Measurements from ENCODE around the gene GPR61. TPM values are rescaled to one million over a fixed set of nuclear protein-coding genes. Genes with fewer than 3 reads are reported as not detected.

GPR61 gene
- not detected for total RNA-seq
- long read RNA-seq = 0 reads

- no peak for DNase-seq (ENCODE audit: low spot score)
Measured at GRCh38 chr1:109539676-109540075, at the start of gene GPR61. Gene GPR61, plus strand, starts transcription at chr1:109539872. Its CDS starts 3,151 bp downstream, at chr1:109543023.

- DNase-seq (ENCODE audit: low spot score) = no peak
Measured at GRCh38 chr1:109490029-109490933, 49.4 kb upstream of the GPR61 start.

- DNase-seq (ENCODE audit: low spot score) = no peak
Measured at GRCh38 chr1:109490934-109491302, 48.8 kb upstream of the GPR61 start.

GRCh38 chr1:109491372-109491771, 48.3 kb upstream of the GPR61 start:
- no peak for DNase-seq (ENCODE audit: low spot score)

DNA sequence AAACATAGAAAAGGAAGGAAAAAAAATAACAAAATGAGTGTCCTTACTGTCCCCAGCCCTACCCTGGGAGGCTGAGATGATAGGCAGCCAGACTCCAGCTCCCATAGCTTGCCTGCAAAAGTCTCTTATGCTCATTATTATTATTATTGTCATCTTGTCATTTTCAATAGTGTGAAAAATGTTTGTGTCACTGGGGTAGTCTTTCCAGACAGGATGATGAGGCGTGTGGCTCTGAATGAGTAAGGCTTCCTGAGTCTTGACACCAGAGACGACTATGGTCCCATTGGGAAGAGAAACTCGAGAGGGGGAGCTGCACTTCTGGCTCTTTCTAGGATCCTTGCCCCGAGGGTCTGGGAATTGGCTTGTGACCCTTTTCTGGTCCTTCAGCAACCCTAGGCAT, 46.9 kb upstream of the GPR61 start:
- DNase-seq (ENCODE audit: low spot score) = no peak

GRCh38 chr1:109493227-109493626, 46.4 kb upstream of the GPR61 start:
- DNase-seq (ENCODE audit: low spot score) = no peak

DNA sequence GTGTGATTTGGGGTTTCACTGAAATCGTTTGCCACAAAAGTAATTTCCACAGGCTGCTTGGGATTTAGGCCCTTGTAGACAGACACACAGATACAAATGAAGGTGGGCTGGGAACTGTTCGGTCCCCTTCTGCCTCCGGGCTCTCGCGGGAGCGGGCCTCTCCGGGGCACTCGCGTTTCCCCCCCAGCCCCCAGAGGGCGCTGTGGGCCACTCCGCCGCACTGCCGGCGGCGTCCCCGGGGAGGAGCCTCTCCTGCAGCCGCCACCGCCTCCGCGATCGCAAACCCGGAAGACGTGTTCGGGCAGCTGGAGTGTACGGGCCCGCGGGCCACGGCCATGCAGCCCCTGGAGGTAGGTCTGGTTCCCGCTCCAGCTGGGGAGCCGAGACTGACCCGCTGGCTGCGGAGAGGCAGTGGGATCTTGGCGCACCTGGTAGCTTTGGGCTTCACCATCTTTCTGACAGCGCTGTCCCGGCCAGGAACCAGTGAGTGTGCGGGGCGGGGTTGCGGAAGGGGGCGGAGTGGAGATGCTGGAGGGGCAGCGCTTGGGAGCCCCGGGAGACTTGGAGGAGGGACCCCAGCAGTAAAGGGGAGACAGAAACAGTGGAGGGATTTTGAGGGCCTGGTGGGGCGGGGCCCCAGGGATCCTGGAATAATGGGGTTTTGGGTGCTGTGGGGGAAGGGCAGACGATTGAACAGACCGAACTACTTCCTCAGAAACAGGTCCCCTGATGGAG, 45.7 kb upstream of the GPR61 start, which contains the start of gene CYB561D1:
Gene CYB561D1 (plus strand): TSS at position 290 of the 735 bp plus-strand sequence. CDS start 46 bp downstream, at position 336.
- peak; percentile 96 for DNase-seq (ENCODE audit: low spot score)

- DNase-seq (ENCODE audit: low spot score) = no peak
Measured at GRCh38 chr1:109495738-109496137, 43.9 kb upstream of the GPR61 start.

GRCh38 chr1:109497449-109498160, 42.1 kb upstream of the GPR61 start:
- DNase-seq (ENCODE audit: low spot score) = no peak

DNA sequence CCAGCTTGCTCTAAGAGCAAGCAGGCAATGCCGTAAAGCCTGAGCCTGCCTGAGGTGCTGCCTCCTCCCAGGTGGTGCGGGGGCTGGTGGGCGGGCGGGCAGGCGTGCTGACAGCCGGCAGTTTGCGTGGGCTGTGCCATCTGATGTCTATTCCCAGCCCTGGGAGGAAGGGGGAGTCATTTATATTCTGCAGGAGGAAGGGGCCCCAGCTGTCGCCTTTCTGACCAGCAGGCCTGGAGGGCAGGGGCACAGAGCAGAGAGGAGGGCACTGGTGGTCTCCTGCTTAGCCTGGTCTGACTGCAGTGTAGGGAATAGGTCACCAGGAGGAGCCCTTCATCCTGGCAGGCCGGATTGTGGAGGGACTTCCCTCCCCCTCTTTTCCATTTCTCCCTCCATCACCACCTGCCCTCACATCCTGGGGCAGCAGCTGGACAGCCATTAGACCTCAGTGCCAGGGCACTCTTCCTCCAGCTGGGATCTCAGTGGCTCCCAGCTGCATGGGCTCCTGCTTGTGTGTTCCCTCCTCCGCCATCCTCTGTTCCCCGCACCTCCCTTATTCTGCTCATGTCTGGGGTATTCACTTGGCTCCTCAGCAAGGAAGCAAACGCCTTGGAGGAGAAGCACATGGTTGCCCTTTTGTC, 41.4 kb upstream of the GPR61 start:
- no peak for DNase-seq (ENCODE audit: low spot score)

DNA sequence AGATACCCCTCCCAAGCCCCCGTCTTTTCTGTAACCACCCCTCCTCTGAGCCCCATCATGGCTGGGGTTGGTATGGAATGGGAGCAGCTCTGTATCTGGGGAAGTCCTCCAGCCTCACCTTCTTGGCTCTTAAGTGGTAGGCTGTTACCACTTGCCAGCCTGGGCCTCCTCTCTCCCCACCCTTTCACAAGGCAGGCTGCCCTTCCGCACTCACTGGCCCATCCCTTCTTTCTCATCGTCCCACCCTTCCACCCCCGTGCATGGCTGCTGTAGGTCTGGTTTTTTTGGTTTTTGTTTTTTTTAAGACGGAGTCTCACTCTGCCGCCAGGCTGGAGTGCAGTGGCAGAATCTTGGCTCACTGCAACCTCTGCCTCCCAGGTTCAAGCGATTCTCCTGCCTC, 40.6 kb upstream of the GPR61 start:
- no peak for DNase-seq (ENCODE audit: low spot score)

- DNase-seq (ENCODE audit: low spot score) = no peak
Measured at GRCh38 chr1:109499661-109500536, 39.8 kb upstream of the GPR61 start.

- DNase-seq (ENCODE audit: low spot score) = no peak
Measured at GRCh38 chr1:109500941-109501381, 38.7 kb upstream of the GPR61 start.

- DNase-seq (ENCODE audit: low spot score) = no peak
Measured at GRCh38 chr1:109501644-109502363, 37.9 kb upstream of the GPR61 start.

DNA sequence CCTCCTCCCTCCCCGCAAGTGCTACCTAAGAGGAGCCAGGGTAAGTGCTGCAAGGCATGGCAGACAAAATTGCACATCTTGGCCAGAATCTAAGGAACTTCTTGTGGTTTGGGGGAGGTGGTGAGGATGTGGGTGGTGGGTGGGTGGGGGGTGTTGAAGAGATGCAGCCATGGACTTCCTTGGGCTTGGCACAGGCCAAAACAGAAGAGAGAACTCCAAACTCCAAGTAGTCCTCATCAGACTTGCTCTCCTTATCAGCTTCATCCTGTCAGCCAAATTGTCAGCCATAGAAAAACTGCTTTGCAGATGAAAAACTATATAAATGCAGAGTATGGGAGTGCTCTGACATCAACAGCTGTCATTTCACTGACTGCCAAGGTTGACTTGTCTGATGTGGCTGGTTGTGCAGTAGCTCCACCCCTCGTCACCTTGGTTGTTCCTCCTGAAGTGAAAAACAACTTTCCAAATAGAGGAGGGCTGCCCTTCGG, 37.3 kb upstream of the GPR61 start:
- DNase-seq (ENCODE audit: low spot score) = no peak

DNA sequence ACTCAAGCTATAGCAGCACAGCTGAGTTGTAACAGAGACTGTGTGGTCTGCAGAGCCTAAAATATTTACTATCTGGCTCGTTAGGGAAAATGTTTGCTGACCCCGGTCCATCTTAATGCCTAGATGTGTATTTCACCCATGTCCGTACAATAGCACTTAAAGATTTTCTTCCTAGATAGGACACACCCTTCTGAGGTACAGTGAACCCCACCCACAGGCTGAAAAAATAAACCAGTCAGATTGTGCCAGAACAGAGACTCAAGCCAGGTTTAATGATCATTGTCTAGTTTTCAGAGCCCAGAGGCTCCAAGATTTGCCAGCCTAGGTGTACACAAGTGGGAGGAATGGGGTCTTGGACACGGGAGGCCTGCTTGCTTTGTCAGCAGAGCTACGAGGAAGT, 35.7 kb upstream of the GPR61 start:
- no peak for DNase-seq (ENCODE audit: low spot score)

DNA sequence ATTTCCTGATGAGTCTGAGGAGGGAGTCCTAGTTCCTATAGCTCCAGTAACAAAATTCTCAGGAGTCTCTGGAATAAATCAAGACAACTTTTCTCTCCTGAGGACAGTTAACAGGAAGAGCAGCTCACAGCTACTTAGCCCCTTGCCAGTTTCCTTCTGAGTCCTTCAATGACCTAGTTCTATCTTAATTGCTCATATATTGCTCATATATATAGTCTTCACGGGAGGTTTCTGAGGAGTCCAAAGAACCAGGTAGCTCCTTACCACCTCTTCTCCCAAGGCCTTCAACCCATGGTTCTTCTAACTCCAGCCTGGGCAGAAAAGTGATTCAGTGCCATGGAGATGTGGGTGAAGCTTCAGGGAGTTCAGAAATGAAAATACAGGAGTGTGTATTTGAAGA, 34.7 kb upstream of the GPR61 start:
- DNase-seq (ENCODE audit: low spot score) = no peak

DNA sequence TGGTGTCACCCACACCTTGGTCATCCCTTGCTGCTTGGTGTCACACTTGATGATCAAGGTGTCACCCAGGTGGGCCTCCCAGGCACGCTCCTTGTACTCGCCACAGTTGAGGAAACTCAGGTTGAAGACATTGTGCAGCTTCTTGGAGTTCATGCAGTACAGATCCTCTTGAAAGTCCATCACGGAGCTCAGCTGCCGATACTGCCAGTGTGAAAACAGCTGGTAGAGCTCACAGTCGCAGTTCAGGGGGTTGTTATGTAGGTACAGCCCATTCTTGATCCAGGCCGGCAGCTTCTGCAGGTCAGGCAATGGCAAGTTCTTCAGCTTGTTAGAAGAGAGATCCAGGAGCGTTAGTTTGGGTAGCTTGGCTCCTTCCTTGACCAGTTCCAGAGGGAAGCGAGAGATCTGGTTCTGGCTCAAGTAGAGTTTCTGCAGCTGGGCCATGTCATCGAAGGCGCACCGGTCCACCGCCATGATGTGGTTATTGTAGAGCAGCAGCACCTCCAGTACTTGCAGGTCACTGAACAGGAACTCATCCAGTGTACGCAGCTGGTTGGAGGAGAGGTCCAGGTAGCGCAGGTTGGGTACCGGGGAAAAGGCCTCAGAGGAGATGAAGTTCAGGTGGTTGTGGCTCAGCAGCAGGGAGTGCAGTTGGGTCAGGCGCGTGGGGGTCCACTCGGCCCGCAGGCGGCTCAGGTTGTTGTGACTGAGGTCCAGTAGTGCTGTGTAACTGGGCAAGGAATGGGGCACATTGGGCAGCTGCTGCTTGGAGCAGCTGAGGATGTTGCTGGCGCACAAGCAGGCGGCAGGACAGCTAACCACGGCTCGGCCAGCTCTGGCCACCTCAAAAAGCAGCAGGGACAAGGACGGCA, 31.4 kb upstream of the GPR61 start:
- no peak for DNase-seq (ENCODE audit: low spot score)
